SK-N-SH (cell line): ENCODE results near the gene FAM89B. TPM values are rescaled to one million over a fixed set of nuclear protein-coding genes. Genes with fewer than 3 reads are reported as not detected.
A peak's percentile ranks its signal among the peaks of the same experiment; 100 is the strongest.

Source experiments
- CTCF ChIA-PET: fragments of 300-600, 350-600 bp; formaldehyde crosslinking; extraction: SDS; loops from one replicate; lab custom pipeline; 2021; lab: Yijun Ruan, JAX
- POLR2A ChIA-PET: fragments of 350-600 bp; sonication (Branson Sonifier 250); formaldehyde crosslinking; extraction: SDS; loops from one replicate; lab custom pipeline; 2020; ENCODE audit warnings: antibody characterized with exemption, inconsistent platforms; lab: Yijun Ruan, JAX
- DNase-seq: peaks from one replicate; pipeline ENCODE4 v3.0.0; 2012
- H2AFZ ChIP-seq: fragments of 200-600 bp; sonication (generic); 2 replicates; pipeline ENCODE4 v1.8.1; 2016; ENCODE audit warnings: antibody characterized with exemption, mild to moderate bottlenecking, low read depth
- H3F3A ChIP-seq: fragments of 200-600 bp; sonication (generic); replicated peaks from 2 replicates; pipeline ENCODE3; 2016; ENCODE audit warnings: antibody characterized with exemption, mild to moderate bottlenecking; ENCODE audit not compliant: insufficient read depth
- H3K27ac ChIP-seq, 2 experiments: fragments of 200-500 bp in 1 of 2; fragments of 200-600 bp in 1 of 2; sonication (Bioruptor generic) in 1 of 2; sonication (generic), shearing (Covaris generic) in 1 of 2; 2 replicates each; pipeline versions ENCODE4 v1.5.1 to v1.6.1; 2014 to 2016; ENCODE audit warnings: low read depth in 2 of 2, inconsistent platforms in 1 of 2, low read length in 1 of 2, mild to moderate bottlenecking in 1 of 2, mixed read lengths in 1 of 2
- H3K27me3 ChIP-seq: fragments of 200-600 bp; sonication (generic), shearing (Covaris generic); 2 replicates; pipeline ENCODE4 v1.6.1; 2016; ENCODE audit warnings: mixed run types; ENCODE audit not compliant: insufficient read depth
- H3K36me3 ChIP-seq, 2 experiments: fragments of 200-500 bp in 1 of 2; fragments of 200-600 bp in 1 of 2; sonication (Bioruptor generic) in 1 of 2; sonication (generic) in 1 of 2; replicated peaks in 1 of 2; 2 replicates each; pipeline versions ENCODE3 to v1.5.1; 2014 to 2016; ENCODE audit warnings: low read length in 1 of 2, mild to moderate bottlenecking in 1 of 2; ENCODE audit not compliant: insufficient read depth in 2 of 2, control insufficient read depth in 1 of 2
- H3K4me1 ChIP-seq, 2 experiments: fragments of 200-500 bp in 1 of 2; fragments of 200-600 bp in 1 of 2; sonication (Bioruptor generic) in 1 of 2; sonication (generic), shearing (Covaris generic) in 1 of 2; 2 replicates each; pipeline versions ENCODE4 v1.5.1 to v1.6.1; 2014 to 2016; ENCODE audit warnings: low read depth in 1 of 2, low read length in 1 of 2, mixed run types in 1 of 2; ENCODE audit not compliant: insufficient read depth in 2 of 2, control insufficient read depth in 1 of 2
- H3K4me2 ChIP-seq: fragments of 200-600 bp; sonication (generic), shearing (Covaris generic); 2 replicates; pipeline ENCODE4 v1.6.1; 2017; ENCODE audit warnings: mixed run types
- H3K4me3 ChIP-seq, 2 experiments: fragments of 200-500 bp in 1 of 2; fragments of 200-600 bp in 1 of 2; sonication (Bioruptor generic) in 1 of 2; sonication (generic), shearing (Covaris generic) in 1 of 2; 2 replicates each; pipeline versions ENCODE4 v1.5.1 to v1.8.1; 2014 to 2016; ENCODE audit warnings: low read depth in 2 of 2, inconsistent platforms in 1 of 2, low read length in 1 of 2, mild to moderate bottlenecking in 1 of 2, mixed read lengths in 1 of 2, moderate library complexity in 1 of 2
- H3K79me2 ChIP-seq: fragments of 200-600 bp; sonication (generic); 2 replicates; pipeline ENCODE4 v1.8.1; 2017; ENCODE audit warnings: mild to moderate bottlenecking; ENCODE audit not compliant: insufficient read depth
- H3K9ac ChIP-seq: fragments of 200-600 bp; sonication (generic); 2 replicates; pipeline ENCODE4 v1.6.1; 2017; ENCODE audit warnings: mixed run types
- H3K9me2 ChIP-seq: fragments of 200-600 bp; sonication (generic); 2 replicates; pipeline ENCODE4 v1.6.1; 2017; ENCODE audit warnings: mixed run types
- H3K9me3 ChIP-seq: fragments of 200-600 bp; sonication (generic); 2 replicates; pipeline ENCODE4 v1.6.1; 2017; ENCODE audit warnings: mixed run types, mild to moderate bottlenecking, moderate library complexity
- H4K20me1 ChIP-seq: fragments of 200-600 bp; sonication (generic); 2 replicates; pipeline ENCODE4 v1.6.1; 2017; ENCODE audit warnings: mild to moderate bottlenecking, mixed run types; ENCODE audit not compliant: insufficient read depth
- EZH2phosphoT487 ChIP-seq: fragments of 200-600 bp; sonication (generic); IDR thresholded peaks from 2 replicates; pipeline ENCODE4 v1.6.1; 2017; ENCODE audit warnings: low read depth, mixed run types, mild to moderate bottlenecking, antibody characterized with exemption, moderate library complexity, borderline replicate concordance
- FOSL2 ChIP-seq: IDR thresholded peaks from 2 replicates; pipeline ENCODE4 v1.4.0; 2012; ENCODE audit warnings: low read depth, mild to moderate bottlenecking, moderate library complexity, borderline replicate concordance
- FOXM1 ChIP-seq: IDR thresholded peaks from 2 replicates; pipeline ENCODE4 v1.4.0; 2012; ENCODE audit warnings: low read depth, mild to moderate bottlenecking
- JUND ChIP-seq: IDR thresholded peaks from 2 replicates; pipeline ENCODE4 v1.4.0; 2012
- MAX ChIP-seq: IDR thresholded peaks from 2 replicates; pipeline ENCODE4 v1.4.0; 2012; ENCODE audit warnings: low read depth
- MEF2A ChIP-seq: IDR thresholded peaks from 2 replicates; pipeline ENCODE4 v1.4.0; 2012; ENCODE audit warnings: low read depth, borderline replicate concordance
- MXI1 ChIP-seq: IDR thresholded peaks from 2 replicates; pipeline ENCODE4 v1.6.1; 2012; ENCODE audit warnings: mild to moderate bottlenecking, low read depth, low read length, improper control_type of control experiment
- NRF1 ChIP-seq: IDR thresholded peaks from 2 replicates; pipeline ENCODE4 v1.6.1; 2012; ENCODE audit warnings: low read depth, mild to moderate bottlenecking, low read length
- PBX3 ChIP-seq: IDR thresholded peaks from 2 replicates; pipeline ENCODE4; 2012
- POLR2AphosphoS5 ChIP-seq: IDR thresholded peaks from 2 replicates; pipeline ENCODE4 v1.6.1; 2012; ENCODE audit warnings: low read depth, low read length
- RCOR1 ChIP-seq: fragments of 150-350 bp; IDR thresholded peaks from 2 replicates; pipeline ENCODE4 v1.6.1; 2017; ENCODE audit warnings: antibody characterized with exemption, low read length
- SIN3A ChIP-seq: IDR thresholded peaks from 2 replicates; pipeline ENCODE4 v1.6.1; 2012; ENCODE audit warnings: low read depth, mild to moderate bottlenecking, low read length, moderate library complexity, borderline replicate concordance
- TEAD4 ChIP-seq: IDR thresholded peaks from 2 replicates; pipeline ENCODE4 v1.4.0; 2012; ENCODE audit warnings: mild to moderate bottlenecking, borderline replicate concordance; ENCODE audit not compliant: insufficient read depth
- USF2 ChIP-seq: fragments of 150-350 bp; IDR thresholded peaks from 2 replicates; pipeline ENCODE4 v1.6.1; 2017; ENCODE audit warnings: antibody characterized with exemption, low read length, low read depth, borderline replicate concordance
- ZBTB33 ChIP-seq: IDR thresholded peaks from 2 replicates; pipeline ENCODE4 v1.4.0; 2012; ENCODE audit warnings: low read depth, borderline replicate concordance
- WGBS: methylation state at CpG from one replicate; pipeline ENCODE4 v1.1.6; 2017; ENCODE audit warnings: low lambda C conversion rate; 5-methylcytosine and 5-hydroxymethylcytosine counted together
- polyA plus RNA-seq, 3 experiments: library from polyadenylated mRNA; depleted of rRNA; stranded (reverse); fragments of >200 nt; gene quantifications; 2 replicates each; pipeline ENCODE4 v1.2.3, GENCODE V29; 2012

Gene FAM89B
- polyA plus RNA-seq, 1 of the 3 experiments (the other 2 are of a cell fraction): 65.3 TPM

GRCh38 chr11:65526744-65527143, 45.6 kb upstream of the FAM89B start:
- Histone ChIP-seq H3K9me2 (no peaks in the 10 kb centered on the region), H3K79me2 (peaks cover 30% of the 10 kb centered on the region), H2AFZ (no peak overlapping the region), H3K4me2 (peak overlapping the region; percentile 99), H3K27me3 (no peaks in the 10 kb centered on the region), H3K4me1 (peaks cover 5 to 18% of the 10 kb centered on the region in 2 experiments; a peak in 3 of 4 replicates), H3K36me3 (peaks cover 17 to 40% of the 10 kb centered on the region in 2 experiments)
- POLR2A ChIA-PET: no interaction called here
- DNase-seq: peak; percentile 5
- TF ChIP-seq FOSL2: no peak
- TF ChIP-seq MAX: no peak
- no peak for TF ChIP-seq FOXM1
- no peak for TF ChIP-seq NRF1
- TF ChIP-seq EZH2phosphoT487: no peak
- no peak for TF ChIP-seq USF2
- no peak for TF ChIP-seq PBX3
- TF ChIP-seq RCOR1: no peak
- no peak for TF ChIP-seq SIN3A
- TF ChIP-seq MEF2A: no peak
- TF ChIP-seq JUND: no peak
- no peak for TF ChIP-seq ZBTB33
- TF ChIP-seq MXI1: no peak
- TF ChIP-seq POLR2AphosphoS5: no peak
- no peak for TF ChIP-seq TEAD4
- TF ChIP-seq, all 33 proteins: peak for 0
- H3F3A ChIP-seq: peaks cover 19% of the 10 kb centered on the region
- no peak overlapping the region for H3K4me3 ChIP-seq
- H3K9me3 ChIP-seq: no peaks in the 10 kb centered on the region
- peaks cover 13% of the 10 kb centered on the region; the same call in 1 of the 2 replicates for H4K20me1 ChIP-seq
- no peak overlapping the region for H3K9ac ChIP-seq
- CTCF ChIA-PET: interaction anchor here (0.7 to 6.7 kb wide), 6 partner anchors 13 to 46 kb away, joined by 3 to 69 read pairs (median 4); partner anchors contain the start of gene FAM89B
- 98% methylated on average over 5 of the region's 8 CpGs for WGBS
- H3K27ac ChIP-seq: no peak overlapping the region
